ENCODE measurements around the gene ZIC4. TPM values are rescaled to one million over a fixed set of nuclear protein-coding genes. Genes with fewer than 3 reads are reported as not detected.

The ZIC4 gene
- 1.3 and 2.0 TPM in 2 replicates for polyA plus RNA-seq (2012; rRNA removed)
- 1.1 and 1.4 TPM in 2 replicates for polyA plus RNA-seq (2012; cell fraction: cytosol; rRNA removed)
- 4.5 and 7.1 TPM in 2 replicates for polyA plus RNA-seq (2012; cell fraction: nucleus; rRNA removed)

DNA sequence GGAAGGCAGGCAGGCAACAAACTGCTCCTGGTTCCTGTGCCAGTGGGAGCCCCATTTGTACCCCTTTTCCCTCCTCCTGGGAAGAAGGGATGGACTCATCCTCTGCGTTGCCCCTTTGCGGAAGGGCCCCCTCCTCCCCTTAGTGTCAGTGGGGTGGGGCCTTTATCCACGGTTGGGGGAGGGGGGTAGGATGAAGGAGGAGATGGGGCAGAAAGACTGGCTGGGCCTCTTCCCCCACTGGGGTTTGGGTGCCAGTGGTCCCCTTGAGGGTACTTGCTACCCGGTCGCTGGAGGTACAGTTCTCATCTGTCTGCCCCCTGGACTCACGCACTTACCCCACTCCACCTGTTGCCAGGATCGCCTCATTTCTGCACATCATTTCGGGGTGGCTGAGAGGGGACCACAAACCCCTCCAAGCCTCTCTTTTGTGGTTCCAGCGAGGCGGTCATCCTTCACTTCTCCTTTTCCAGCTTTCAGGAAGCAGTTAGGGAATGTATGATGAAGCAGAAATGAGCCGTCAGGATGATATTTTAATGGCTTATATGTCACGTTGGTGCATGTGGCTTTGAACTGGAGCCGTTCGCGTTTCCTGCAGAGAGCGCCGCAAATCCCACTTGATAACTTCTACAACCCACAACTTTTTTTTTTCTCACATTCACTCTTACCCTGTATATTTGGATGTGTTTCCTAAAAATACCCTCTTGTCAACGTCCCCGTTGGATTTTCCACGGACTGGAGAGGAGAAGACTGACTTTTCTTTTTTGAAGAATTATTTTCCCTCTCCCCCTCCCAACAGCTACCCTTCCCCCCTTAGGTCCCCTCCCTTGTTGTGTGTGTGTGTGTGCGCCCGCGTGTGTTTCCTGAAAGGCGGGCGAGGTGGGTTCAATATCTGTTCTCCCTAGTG is at the start of gene ZIC4:
TSS of gene ZIC4 (minus strand) at position 516 of the 904 bp plus-strand sequence. CDS start 3,746 bp downstream, outside the sequence.
- no peak within 1 kb of the TSS for H2AFZ ChIP-seq (ENCODE audit: low read depth)
- H3K9me3 ChIP-seq = no peaks in the 10 kb centered on the region
- peaks cover 68% of the 10 kb centered on the region for H3K27me3 ChIP-seq (ENCODE audit: insufficient read depth)
- H3F3A ChIP-seq (replicated peaks; ENCODE audit: insufficient read depth) = no peaks in the 10 kb centered on the region
- no peak for DNase-seq
- CTCF ChIA-PET = no interaction called here
- TF ChIP-seq, protein P1, sequence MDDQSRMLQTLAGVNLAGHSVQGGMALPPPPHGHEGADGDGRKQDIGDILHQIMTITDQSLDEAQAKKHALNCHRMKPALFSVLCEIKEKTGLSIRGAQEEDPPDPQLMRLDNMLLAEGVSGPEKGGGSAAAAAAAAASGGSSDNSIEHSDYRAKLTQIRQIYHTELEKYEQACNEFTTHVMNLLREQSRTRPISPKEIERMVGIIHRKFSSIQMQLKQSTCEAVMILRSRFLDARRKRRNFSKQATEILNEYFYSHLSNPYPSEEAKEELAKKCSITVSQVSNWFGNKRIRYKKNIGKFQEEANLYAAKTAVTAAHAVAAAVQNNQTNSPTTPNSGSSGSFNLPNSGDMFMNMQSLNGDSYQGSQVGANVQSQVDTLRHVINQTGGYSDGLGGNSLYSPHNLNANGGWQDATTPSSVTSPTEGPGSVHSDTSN (IDR thresholded peaks at IDR 0.05) = no peak
- TF ChIP-seq, protein P2, sequence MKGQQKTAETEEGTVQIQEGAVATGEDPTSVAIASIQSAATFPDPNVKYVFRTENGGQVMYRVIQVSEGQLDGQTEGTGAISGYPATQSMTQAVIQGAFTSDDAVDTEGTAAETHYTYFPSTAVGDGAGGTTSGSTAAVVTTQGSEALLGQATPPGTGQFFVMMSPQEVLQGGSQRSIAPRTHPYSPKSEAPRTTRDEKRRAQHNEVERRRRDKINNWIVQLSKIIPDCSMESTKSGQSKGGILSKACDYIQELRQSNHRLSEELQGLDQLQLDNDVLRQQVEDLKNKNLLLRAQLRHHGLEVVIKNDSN (IDR thresholded peaks at IDR 0.05; ENCODE audit: borderline replicate concordance, low read depth) = no peak
- no peak for TF ChIP-seq MEF2A (IDR thresholded peaks at IDR 0.05; ENCODE audit: borderline replicate concordance, low read depth)
- no peak for TF ChIP-seq SIN3A (IDR thresholded peaks at IDR 0.05; ENCODE audit: borderline replicate concordance, low read depth, low read length)
- no peak for TF ChIP-seq RFX5 (IDR thresholded peaks at IDR 0.05; ENCODE audit: low read length)
- H3K79me2 ChIP-seq (ENCODE audit: insufficient read depth) = no peaks in the 10 kb centered on the region
- H3K36me3 ChIP-seq (replicated peaks in 1 of 2; ENCODE audit: control insufficient read depth in 1 of 2, insufficient read depth in 2 of 2, low read length in 1 of 2) = no peaks in the 10 kb centered on the region
- H3K4me3 ChIP-seq (ENCODE audit: low read depth in 2 of 2, low read length in 1 of 2) = no peak within 1 kb of the TSS
- no peaks in the 10 kb centered on the region for H3K9me2 ChIP-seq
- H3K9ac ChIP-seq = no peak within 1 kb of the TSS
- H3K4me1 ChIP-seq (ENCODE audit: control insufficient read depth in 1 of 2, insufficient read depth in 2 of 2, low read depth in 1 of 2, low read length in 1 of 2) = no peaks in the 10 kb centered on the region; a peak in 1 of 4 replicates
- H4K20me1 ChIP-seq (ENCODE audit: insufficient read depth) = no peaks in the 10 kb centered on the region
- H3K4me2 ChIP-seq = no peak within 1 kb of the TSS
- POLR2A ChIA-PET = no interaction called here
- no peak within 1 kb of the TSS for H3K27ac ChIP-seq (ENCODE audit: low read depth in 2 of 2, low read length in 1 of 2)
- WGBS (ENCODE audit: low lambda C conversion rate) = 59% methylated on average over 21 of the region's 25 CpGs

DNA sequence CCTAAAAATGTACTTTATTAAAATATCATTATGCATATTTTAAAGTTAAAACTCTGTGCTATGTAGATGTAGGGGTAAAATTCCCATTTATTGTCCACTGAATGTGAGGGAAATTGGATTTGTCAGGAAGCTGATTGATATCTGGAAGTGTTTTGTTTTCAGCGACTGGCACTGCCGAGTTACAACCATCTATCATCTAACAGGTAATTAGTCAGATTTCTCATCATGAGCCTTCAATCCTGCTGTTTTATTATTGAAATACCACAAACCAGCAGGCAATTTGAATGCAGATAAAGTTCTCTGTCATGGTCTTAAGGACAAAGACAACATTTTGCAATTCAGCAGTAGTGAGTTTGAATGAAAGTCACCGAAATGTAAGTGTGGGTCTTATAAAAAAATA is 43.3 kb upstream of the ZIC4 start:
- Histone ChIP-seq H3K4me3 (ENCODE audit: low read depth in 2 of 2, low read length in 1 of 2) (no peak overlapping the region), H3K4me2 (no peak overlapping the region), H3K9me3 (no peaks in the 10 kb centered on the region), H3K27ac (ENCODE audit: low read depth in 2 of 2, low read length in 1 of 2) (no peak overlapping the region), H3K79me2 (ENCODE audit: insufficient read depth) (no peaks in the 10 kb centered on the region), H3F3A (replicated peaks; ENCODE audit: insufficient read depth) (no peaks in the 10 kb centered on the region), H3K9me2 (no peaks in the 10 kb centered on the region; the same call in 1 of the 2 replicates), H2AFZ (ENCODE audit: low read depth) (no peak overlapping the region), H3K9ac (no peak overlapping the region), H4K20me1 (ENCODE audit: insufficient read depth) (no peaks in the 10 kb centered on the region), H3K27me3 (ENCODE audit: insufficient read depth) (no peaks in the 10 kb centered on the region), H3K36me3 (replicated peaks in 1 of 2; ENCODE audit: control insufficient read depth in 1 of 2, insufficient read depth in 2 of 2, low read length in 1 of 2) (no peaks in the 10 kb centered on the region), H3K4me1 (ENCODE audit: control insufficient read depth in 1 of 2, insufficient read depth in 2 of 2, low read depth in 1 of 2, low read length in 1 of 2) (no peaks in the 10 kb centered on the region; a peak in 1 of 4 replicates)
- ChIA-PET POLR2A (no interaction called here), CTCF (no interaction called here)
- 24% methylated on average over 3 of the region's 3 CpGs for WGBS (ENCODE audit: low lambda C conversion rate)
- TF ChIP-seq EZH2phosphoT487 (IDR thresholded peaks at IDR 0.05; ENCODE audit: borderline replicate concordance, low read depth) = no peak
- no peak for DNase-seq

DNA sequence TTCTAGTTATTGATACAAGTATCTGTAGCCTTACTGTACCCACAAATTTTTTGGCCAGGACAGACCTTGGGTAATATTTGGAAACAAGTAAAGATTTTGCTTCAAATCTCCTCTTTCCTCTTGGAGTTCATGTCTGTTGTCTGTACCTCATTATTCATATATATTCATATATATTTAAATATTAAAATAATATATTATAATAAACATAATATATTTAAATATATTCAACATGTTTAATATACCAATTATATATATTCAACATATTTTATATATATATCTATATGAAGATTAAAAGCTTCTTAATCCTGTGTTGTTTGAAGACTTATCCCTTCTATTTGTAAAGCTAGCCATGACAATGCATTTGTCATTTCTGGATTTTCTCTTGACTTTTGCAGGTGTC is 40.9 kb upstream of the ZIC4 start:
- Histone ChIP-seq H3K4me2 (no peak overlapping the region), H3K27me3 (ENCODE audit: insufficient read depth) (no peaks in the 10 kb centered on the region), H3F3A (replicated peaks; ENCODE audit: insufficient read depth) (no peaks in the 10 kb centered on the region), H3K4me3 (ENCODE audit: low read depth in 2 of 2, low read length in 1 of 2) (no peak overlapping the region), H3K36me3 (replicated peaks in 1 of 2; ENCODE audit: control insufficient read depth in 1 of 2, insufficient read depth in 2 of 2, low read length in 1 of 2) (no peaks in the 10 kb centered on the region), H3K9me3 (no peaks in the 10 kb centered on the region), H3K4me1 (ENCODE audit: control insufficient read depth in 1 of 2, insufficient read depth in 2 of 2, low read depth in 1 of 2, low read length in 1 of 2) (no peaks in the 10 kb centered on the region; a peak in 1 of 4 replicates), H2AFZ (ENCODE audit: low read depth) (no peak overlapping the region), H3K9ac (no peak overlapping the region), H3K27ac (ENCODE audit: low read depth in 2 of 2, low read length in 1 of 2) (no peak overlapping the region), H3K79me2 (ENCODE audit: insufficient read depth) (no peaks in the 10 kb centered on the region), H4K20me1 (ENCODE audit: insufficient read depth) (no peaks in the 10 kb centered on the region), H3K9me2 (no peaks in the 10 kb centered on the region; the same call in 1 of the 2 replicates)
- CTCF ChIA-PET = interaction anchor here (0.6 kb wide), 1 partner anchor 40 kb away, joined by 3 read pairs; no protein-coding TSS in a partner anchor
- no peak for DNase-seq
- TF ChIP-seq, protein P3, sequence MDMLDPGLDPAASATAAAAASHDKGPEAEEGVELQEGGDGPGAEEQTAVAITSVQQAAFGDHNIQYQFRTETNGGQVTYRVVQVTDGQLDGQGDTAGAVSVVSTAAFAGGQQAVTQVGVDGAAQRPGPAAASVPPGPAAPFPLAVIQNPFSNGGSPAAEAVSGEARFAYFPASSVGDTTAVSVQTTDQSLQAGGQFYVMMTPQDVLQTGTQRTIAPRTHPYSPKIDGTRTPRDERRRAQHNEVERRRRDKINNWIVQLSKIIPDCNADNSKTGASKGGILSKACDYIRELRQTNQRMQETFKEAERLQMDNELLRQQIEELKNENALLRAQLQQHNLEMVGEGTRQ (IDR thresholded peaks at IDR 0.05; ENCODE audit: borderline replicate concordance, low read depth, low read length) = no peak
- no peak for TF ChIP-seq EP300 (IDR thresholded peaks at IDR 0.05; ENCODE audit: borderline replicate concordance in 1 of 2, low read depth in 1 of 2, low read length in 1 of 2)
- TF ChIP-seq MXI1 (IDR thresholded peaks at IDR 0.05; ENCODE audit: low read depth, low read length) = no peak
- TF ChIP-seq EZH2phosphoT487 (IDR thresholded peaks at IDR 0.05; ENCODE audit: borderline replicate concordance, low read depth) = no peak
- no peak for TF ChIP-seq GABPA (IDR thresholded peaks at IDR 0.05; ENCODE audit: low read depth)
- no peak for TF ChIP-seq GATA2 (CRISPR knock-in tag; IDR thresholded peaks at IDR 0.05)
- TF ChIP-seq TAF1 (IDR thresholded peaks at IDR 0.05; ENCODE audit: borderline replicate concordance, low read depth, low read length) = no peak
- no peak for TF ChIP-seq JUND (IDR thresholded peaks at IDR 0.05)
- TF ChIP-seq RCOR1 (IDR thresholded peaks at IDR 0.05; ENCODE audit: low read length) = no peak
- TF ChIP-seq FOSL2 (IDR thresholded peaks at IDR 0.05; ENCODE audit: borderline replicate concordance, low read depth) = no peak
- TF ChIP-seq POLR2AphosphoS5 (IDR thresholded peaks at IDR 0.05; ENCODE audit: low read depth, low read length) = no peak
- TF ChIP-seq RXRA (IDR thresholded peaks at IDR 0.05; ENCODE audit: borderline replicate concordance, low read depth) = no peak
- POLR2A ChIA-PET = no interaction called here
